ENCODE results near the gene MTUS2.

Gene MTUS2

GRCh38 chr13:29161676-29162075 lies 341.5 kb downstream of the MTUS2 start:
- no peak overlapping the region for H3K4me3 ChIP-seq (ENCODE audit: low read length)
- H3K27ac ChIP-seq (ENCODE audit: low read depth, low read length), result no peak overlapping the region
- H4K20me1 ChIP-seq (ENCODE audit: control insufficient read depth, insufficient read depth, low read depth, low read length), result no peaks in the 10 kb centered on the region
- no peaks in the 10 kb centered on the region for H3K9me3 ChIP-seq (ENCODE audit: control insufficient read depth, insufficient read depth, low read length)
- no peaks in the 10 kb centered on the region for H3F3A ChIP-seq (ENCODE audit: control insufficient read depth, insufficient read depth)
- TF ChIP-seq CTCF (IDR thresholded peaks at IDR 0.05; ENCODE audit: low read depth, low read length, poor library complexity, severe bottlenecking) (no peak), EZH2phosphoT487 (IDR thresholded peaks at IDR 0.05; ENCODE audit: borderline replicate concordance, low read length) (no peak)
- no peaks in the 10 kb centered on the region for H3K4me1 ChIP-seq (ENCODE audit: control insufficient read depth, low read length)
- H3K4me2 ChIP-seq (ENCODE audit: low read length), result no peak overlapping the region
- H3K9me2 ChIP-seq (replicated peaks; ENCODE audit: control insufficient read depth, low read length), result no peaks in the 10 kb centered on the region
- no peaks in the 10 kb centered on the region for H3K79me2 ChIP-seq (ENCODE audit: control insufficient read depth, low read length)
- no peaks in the 10 kb centered on the region for H3K27me3 ChIP-seq (ENCODE audit: control insufficient read depth, low read length)
- H3K36me3 ChIP-seq (ENCODE audit: control insufficient read depth, low read length), result no peaks in the 10 kb centered on the region

GRCh38 chr13:29162638-29163235 lies 342.6 kb downstream of the MTUS2 start:
- H3K27me3 ChIP-seq (ENCODE audit: control insufficient read depth, low read length), result no peaks in the 10 kb centered on the region
- no peak overlapping the region for H3K27ac ChIP-seq (ENCODE audit: low read depth, low read length)
- H3K79me2 ChIP-seq (ENCODE audit: control insufficient read depth, low read length), result no peaks in the 10 kb centered on the region
- H3K9me2 ChIP-seq (replicated peaks; ENCODE audit: control insufficient read depth, low read length), result no peaks in the 10 kb centered on the region
- H4K20me1 ChIP-seq (ENCODE audit: control insufficient read depth, insufficient read depth, low read depth, low read length), result no peaks in the 10 kb centered on the region
- TF ChIP-seq EZH2phosphoT487 (IDR thresholded peaks at IDR 0.05; ENCODE audit: borderline replicate concordance, low read length) (no peak), CTCF (IDR thresholded peaks at IDR 0.05; ENCODE audit: low read depth, low read length, poor library complexity, severe bottlenecking) (no peak)
- no peak overlapping the region for H3K4me3 ChIP-seq (ENCODE audit: low read length)
- no peaks in the 10 kb centered on the region for H3K36me3 ChIP-seq (ENCODE audit: control insufficient read depth, low read length)
- H3K9me3 ChIP-seq (ENCODE audit: control insufficient read depth, insufficient read depth, low read length), result no peaks in the 10 kb centered on the region
- H3K4me1 ChIP-seq (ENCODE audit: control insufficient read depth, low read length), result no peaks in the 10 kb centered on the region
- H3K4me2 ChIP-seq (ENCODE audit: low read length), result no peak overlapping the region
- no peaks in the 10 kb centered on the region for H3F3A ChIP-seq (ENCODE audit: control insufficient read depth, insufficient read depth)

- Histone ChIP-seq H3K9me2 (replicated peaks; ENCODE audit: control insufficient read depth, low read length) (no peaks in the 10 kb centered on the region), H3K4me3 (ENCODE audit: low read length) (no peak overlapping the region), H3K9me3 (ENCODE audit: control insufficient read depth, insufficient read depth, low read length) (no peaks in the 10 kb centered on the region), H3K36me3 (ENCODE audit: control insufficient read depth, low read length) (no peaks in the 10 kb centered on the region), H3K4me1 (ENCODE audit: control insufficient read depth, low read length) (no peaks in the 10 kb centered on the region), H3K79me2 (ENCODE audit: control insufficient read depth, low read length) (no peaks in the 10 kb centered on the region), H3K27me3 (ENCODE audit: control insufficient read depth, low read length) (no peaks in the 10 kb centered on the region), H3K27ac (ENCODE audit: low read depth, low read length) (no peak overlapping the region), H3K4me2 (ENCODE audit: low read length) (no peak overlapping the region), H3F3A (ENCODE audit: control insufficient read depth, insufficient read depth) (no peaks in the 10 kb centered on the region), H4K20me1 (ENCODE audit: control insufficient read depth, insufficient read depth, low read depth, low read length) (no peaks in the 10 kb centered on the region)
- TF ChIP-seq EZH2phosphoT487 (IDR thresholded peaks at IDR 0.05; ENCODE audit: borderline replicate concordance, low read length) (no peak), CTCF (IDR thresholded peaks at IDR 0.05; ENCODE audit: low read depth, low read length, poor library complexity, severe bottlenecking) (no peak)
Observed at GRCh38 chr13:29164116-29164515, 344.0 kb downstream of the MTUS2 start.

Data from DOHH2 (cell line).